ENCODE data around the gene SLC9C2.

SLC9C2 gene

DNA sequence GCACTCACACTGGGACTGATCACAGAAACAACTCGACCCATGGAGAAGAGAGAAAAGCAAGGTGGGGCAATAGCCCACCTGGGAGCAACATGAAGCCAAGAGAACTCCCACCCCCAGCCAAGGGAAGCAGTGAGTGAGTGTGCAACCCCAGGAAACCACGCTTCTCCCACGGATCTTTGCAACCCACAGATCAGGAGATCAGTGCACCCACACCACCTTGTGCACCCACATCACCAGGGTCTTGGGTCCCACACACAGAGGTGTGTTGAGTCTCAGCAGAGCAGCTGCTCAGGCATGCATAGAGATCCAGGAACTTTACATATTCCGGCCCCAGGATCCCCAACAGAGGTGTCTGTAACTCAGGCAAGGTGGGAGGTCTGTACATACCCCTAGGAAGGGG lies 143.0 kb downstream of the SLC9C2 start:
- TF ChIP-seq, protein P1, sequence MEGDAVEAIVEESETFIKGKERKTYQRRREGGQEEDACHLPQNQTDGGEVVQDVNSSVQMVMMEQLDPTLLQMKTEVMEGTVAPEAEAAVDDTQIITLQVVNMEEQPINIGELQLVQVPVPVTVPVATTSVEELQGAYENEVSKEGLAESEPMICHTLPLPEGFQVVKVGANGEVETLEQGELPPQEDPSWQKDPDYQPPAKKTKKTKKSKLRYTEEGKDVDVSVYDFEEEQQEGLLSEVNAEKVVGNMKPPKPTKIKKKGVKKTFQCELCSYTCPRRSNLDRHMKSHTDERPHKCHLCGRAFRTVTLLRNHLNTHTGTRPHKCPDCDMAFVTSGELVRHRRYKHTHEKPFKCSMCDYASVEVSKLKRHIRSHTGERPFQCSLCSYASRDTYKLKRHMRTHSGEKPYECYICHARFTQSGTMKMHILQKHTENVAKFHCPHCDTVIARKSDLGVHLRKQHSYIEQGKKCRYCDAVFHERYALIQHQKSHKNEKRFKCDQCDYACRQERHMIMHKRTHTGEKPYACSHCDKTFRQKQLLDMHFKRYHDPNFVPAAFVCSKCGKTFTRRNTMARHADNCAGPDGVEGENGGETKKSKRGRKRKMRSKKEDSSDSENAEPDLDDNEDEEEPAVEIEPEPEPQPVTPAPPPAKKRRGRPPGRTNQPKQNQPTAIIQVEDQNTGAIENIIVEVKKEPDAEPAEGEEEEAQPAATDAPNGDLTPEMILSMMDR (IDR thresholded peaks at IDR 0.05; ENCODE audit: borderline replicate concordance, insufficient read depth, low read depth, low read length) = no peak
- no peak overlapping the region for H3K4me3 ChIP-seq (ENCODE audit: low read depth, low read length)

DNA sequence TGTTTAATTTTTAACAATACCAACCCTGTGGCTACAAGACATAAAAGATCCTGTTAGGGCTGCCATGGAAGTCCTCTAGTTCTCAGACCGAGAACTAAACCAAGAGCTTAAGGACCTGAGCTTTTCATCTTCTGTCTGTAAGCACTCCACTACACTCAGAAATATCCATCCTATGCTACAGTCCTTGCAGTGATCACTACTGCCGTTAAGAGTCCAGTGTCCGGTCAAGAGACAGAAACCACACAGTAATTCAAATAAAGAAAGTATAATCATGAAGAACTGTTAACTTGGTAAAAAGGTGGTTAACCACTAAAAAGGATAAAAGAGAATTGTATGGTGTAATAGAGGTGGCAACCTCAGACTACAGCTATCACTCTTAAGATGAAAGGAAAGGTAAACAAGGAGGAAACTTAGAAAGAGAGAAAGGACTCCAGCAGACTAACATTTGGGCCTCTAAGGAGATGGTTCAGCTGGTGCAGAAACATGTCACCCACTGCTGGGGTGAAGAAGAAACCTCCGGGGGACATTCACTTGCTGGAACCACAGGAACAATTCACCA lies 147.8 kb downstream of the SLC9C2 start:
- TF ChIP-seq, protein P1 (IDR thresholded peaks at IDR 0.05; ENCODE audit: borderline replicate concordance, insufficient read depth, low read depth, low read length) = no peak
- no peak overlapping the region for H3K4me3 ChIP-seq (ENCODE audit: low read depth, low read length)

DNA sequence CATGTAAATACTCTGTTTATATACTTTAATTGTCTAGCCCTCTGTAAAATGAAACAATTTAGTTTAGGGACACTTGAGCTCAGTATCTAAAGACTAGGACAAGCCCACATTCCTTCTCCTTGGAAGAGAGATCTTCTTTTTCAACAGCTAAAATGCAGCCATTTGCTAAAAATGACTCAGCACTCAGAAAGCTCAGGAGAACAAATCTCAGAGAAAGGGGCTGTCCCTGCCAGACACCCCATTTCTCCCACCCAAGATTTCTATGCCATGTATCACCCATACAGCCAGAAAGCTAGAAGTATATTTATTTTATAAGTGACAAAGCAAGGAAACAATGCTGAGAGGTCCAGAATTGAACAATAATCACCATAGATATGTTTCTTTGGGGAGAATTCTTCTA lies 148.9 kb downstream of the SLC9C2 start:
- TF ChIP-seq, protein P1 (IDR thresholded peaks at IDR 0.05; ENCODE audit: borderline replicate concordance, insufficient read depth, low read depth, low read length) = no peak

DNA sequence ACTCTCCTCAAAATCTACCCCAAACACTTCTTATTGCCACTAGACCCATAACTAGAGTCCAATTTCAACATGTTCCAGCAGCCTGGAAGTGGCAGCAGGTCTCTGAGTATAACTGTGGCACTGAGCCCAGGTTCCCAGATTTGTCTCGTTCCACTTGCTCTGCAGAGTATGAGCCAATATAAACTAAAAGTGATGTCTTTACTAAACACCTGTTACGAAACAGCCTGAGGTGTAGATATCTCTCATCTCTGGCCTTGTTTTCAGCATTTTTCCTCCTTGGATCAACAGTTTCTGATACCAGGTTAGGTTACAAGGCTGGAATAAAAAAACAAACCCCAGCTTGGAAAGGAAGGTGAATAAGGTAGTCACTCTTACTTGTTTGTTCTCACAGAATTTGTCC lies 150.9 kb downstream of the SLC9C2 start:
- no peak overlapping the region for H3K4me3 ChIP-seq (ENCODE audit: low read depth, low read length)
- TF ChIP-seq, protein P1 (IDR thresholded peaks at IDR 0.05; ENCODE audit: borderline replicate concordance, insufficient read depth, low read depth, low read length) = no peak

More for the DNA sequence above, 148.9 kb downstream of the SLC9C2 start:
- H3K4me3 ChIP-seq (ENCODE audit: low read depth, low read length) = no peak overlapping the region

Measured in GM12875 (cell line).